Upper lobe of left lung (tissue), 4 donors: ENCODE measurements around the gene ALCAM.

Source experiments
- CTCF ChIP-seq, 6 experiments: fragments of 450-650 bp in 4 of 6; fragments of 200-600 bp in 2 of 6; sonication (generic) in 2 of 6; IDR thresholded peaks; one replicate each; pipeline ENCODE4 v1.5.1; 2016 to 2019; ENCODE audit warnings: antibody characterized with exemption in 6 of 6
- EP300 ChIP-seq, 4 donors: sonication (generic); formaldehyde crosslinking; IDR thresholded peaks; one replicate each; pipeline ENCODE4 v1.5.1; 2017; ENCODE audit warnings: antibody characterized with exemption in 4 of 4, control low read depth in 2 of 4
- POLR2A ChIP-seq, 4 donors: fragments of 450-650 bp; IDR thresholded peaks; one replicate each; pipeline ENCODE4 v1.5.1; 2016 to 2017; ENCODE audit warnings: antibody characterized with exemption in 4 of 4, mild to moderate bottlenecking in 2 of 4

GRCh38 chr3:105614288-105615030 lies 247.8 kb downstream of the ALCAM start:
- TF ChIP-seq CTCF (IDR thresholded peaks at IDR 0.05), result no peak
- no peak for TF ChIP-seq POLR2A (IDR thresholded peaks at IDR 0.05)
- no peak for TF ChIP-seq EP300 (IDR thresholded peaks at IDR 0.05)
